ENCODE measurements around the gene SLC17A6.

SLC17A6 gene

DNA sequence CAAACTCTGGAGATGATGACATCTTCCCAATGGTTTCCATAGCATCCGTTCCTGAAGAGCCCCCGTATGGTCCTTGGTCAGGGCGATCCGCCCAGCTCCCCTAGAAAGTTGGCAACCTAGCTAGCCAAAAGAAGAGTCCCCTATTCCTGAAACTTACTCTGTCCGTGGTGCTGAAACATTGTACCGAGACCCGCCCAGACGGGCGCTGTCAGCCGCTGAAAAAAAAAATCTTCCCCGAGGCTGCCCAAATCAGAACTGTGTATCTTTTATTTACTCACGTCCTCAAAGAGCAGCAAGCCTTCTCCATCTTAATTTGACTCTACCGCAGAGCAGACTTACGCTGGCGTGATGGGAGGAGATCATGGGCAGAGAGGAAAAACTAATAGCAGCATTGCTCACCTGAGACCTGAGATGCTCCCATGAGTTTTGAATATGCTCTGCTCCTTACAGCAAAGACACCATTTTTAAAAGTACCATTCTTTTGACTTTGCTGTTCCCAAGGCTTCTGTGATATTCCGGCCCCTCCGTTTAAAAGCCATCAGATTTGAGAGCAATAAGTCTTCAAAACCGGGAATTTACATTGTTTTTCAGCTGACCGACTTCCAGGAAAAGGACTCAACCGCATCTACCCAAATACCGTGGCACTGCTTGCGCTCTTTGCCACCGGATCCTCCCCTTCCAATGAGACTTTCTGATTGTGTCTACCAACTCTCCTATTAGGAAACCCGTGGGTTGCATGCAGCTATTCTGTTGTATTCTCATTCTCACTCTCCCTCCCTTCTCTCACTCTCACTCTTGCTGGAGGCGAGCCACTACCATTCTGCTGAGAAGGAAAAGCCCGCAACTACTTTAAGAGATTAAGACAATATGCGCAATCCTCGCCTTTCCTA is at the start of gene SLC17A6:
Gene SLC17A6 (plus strand): TSS at position 786 of the 890 bp plus-strand sequence. CDS start 153 bp downstream, outside the sequence.
- no peak for DNase-seq
- Histone ChIP-seq H3K9me3 (ENCODE audit: severe bottlenecking) (no peaks in the 10 kb centered on the region), H3K36me3 (no peaks in the 10 kb centered on the region), H3K27me3 (ENCODE audit: insufficient read depth, low read depth, severe bottlenecking) (no peaks in the 10 kb centered on the region), H3K4me3 (ENCODE audit: low read depth, low read length) (no peak within 1 kb of the TSS), H3K27ac (no peak within 1 kb of the TSS)
- TF ChIP-seq CTCF (IDR thresholded peaks at IDR 0.05; ENCODE audit: low read depth, low read length) = no peak

- no peak for TF ChIP-seq CTCF (IDR thresholded peaks at IDR 0.05; ENCODE audit: low read depth, low read length)
- H3K9me3 ChIP-seq (ENCODE audit: severe bottlenecking) = no peaks in the 10 kb centered on the region
- H3K27me3 ChIP-seq (ENCODE audit: insufficient read depth, low read depth, severe bottlenecking) = no peaks in the 10 kb centered on the region
- H3K36me3 ChIP-seq = no peaks in the 10 kb centered on the region
- no peak for DNase-seq
- no peak overlapping the region for H3K4me3 ChIP-seq (ENCODE audit: low read depth, low read length)
- no peak overlapping the region for H3K27ac ChIP-seq
Observed at GRCh38 chr11:22302368-22302767, 35.8 kb upstream of the SLC17A6 start.

DNA sequence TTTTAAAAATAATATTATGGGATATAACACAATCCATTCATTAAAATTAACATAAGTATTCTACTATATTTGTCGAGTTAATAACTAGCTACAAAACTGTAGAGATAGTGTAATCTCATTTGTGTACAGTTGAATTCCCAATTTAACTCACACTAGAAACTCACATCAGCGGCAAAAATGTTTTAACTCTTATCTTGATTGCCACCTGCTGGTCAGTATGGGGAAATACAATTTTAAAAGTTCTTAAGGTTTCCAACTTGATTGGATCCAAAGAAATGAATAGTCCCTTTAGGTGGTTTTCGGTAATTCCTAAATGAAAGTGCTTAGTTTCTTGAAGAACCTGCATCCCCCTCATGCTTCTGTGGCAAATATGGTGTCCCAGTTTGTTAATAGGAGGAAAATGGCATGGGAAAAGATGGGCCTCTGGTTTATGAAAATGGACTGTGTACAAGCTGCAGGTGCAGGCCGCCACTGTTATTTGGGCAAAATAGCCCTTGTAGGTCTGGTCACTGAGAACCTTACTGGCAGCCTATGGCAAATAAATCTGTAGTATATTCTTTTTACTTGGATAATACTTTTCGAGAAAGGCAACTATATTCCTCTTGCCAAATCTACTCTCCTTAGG is 33.7 kb upstream of the SLC17A6 start:
- H3K9me3 ChIP-seq (ENCODE audit: severe bottlenecking) = no peaks in the 10 kb centered on the region
- no peaks in the 10 kb centered on the region for H3K27me3 ChIP-seq (ENCODE audit: insufficient read depth, low read depth, severe bottlenecking)
- DNase-seq = no peak
- H3K27ac ChIP-seq = no peak overlapping the region
- TF ChIP-seq CTCF (IDR thresholded peaks at IDR 0.05; ENCODE audit: low read depth, low read length) = 0 out of 2 replicates have a peak, but pooled peaks have one; percentile 18
- H3K4me3 ChIP-seq (ENCODE audit: low read depth, low read length) = no peak overlapping the region
- H3K36me3 ChIP-seq = no peaks in the 10 kb centered on the region

DNA sequence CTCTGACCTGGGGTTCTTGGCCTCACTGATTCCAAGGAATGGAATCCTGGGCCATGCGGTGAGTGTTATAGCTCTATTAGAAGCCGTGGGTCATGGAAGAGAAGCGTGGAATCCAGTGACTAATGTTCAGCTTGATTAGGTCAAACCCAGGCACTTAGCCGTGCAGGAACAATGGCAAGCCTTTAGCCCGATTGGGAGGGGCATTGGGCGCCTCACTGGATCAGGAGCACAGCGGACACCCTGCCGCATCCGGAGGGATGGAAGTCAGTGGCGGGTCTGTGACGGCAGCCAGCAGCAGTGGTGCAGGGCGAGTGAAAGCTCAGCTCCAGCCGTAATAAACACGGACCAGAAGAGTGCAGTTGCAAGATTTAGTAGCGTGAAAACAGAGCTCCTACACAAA is 20.5 kb upstream of the SLC17A6 start:
- Histone ChIP-seq H3K36me3 (no peaks in the 10 kb centered on the region), H3K4me3 (ENCODE audit: low read depth, low read length) (no peak overlapping the region), H3K27me3 (ENCODE audit: insufficient read depth, low read depth, severe bottlenecking) (no peaks in the 10 kb centered on the region), H3K27ac (no peak overlapping the region), H3K9me3 (ENCODE audit: severe bottlenecking) (no peaks in the 10 kb centered on the region)
- DNase-seq = no peak
- no peak for TF ChIP-seq CTCF (IDR thresholded peaks at IDR 0.05; ENCODE audit: low read depth, low read length)

DNA sequence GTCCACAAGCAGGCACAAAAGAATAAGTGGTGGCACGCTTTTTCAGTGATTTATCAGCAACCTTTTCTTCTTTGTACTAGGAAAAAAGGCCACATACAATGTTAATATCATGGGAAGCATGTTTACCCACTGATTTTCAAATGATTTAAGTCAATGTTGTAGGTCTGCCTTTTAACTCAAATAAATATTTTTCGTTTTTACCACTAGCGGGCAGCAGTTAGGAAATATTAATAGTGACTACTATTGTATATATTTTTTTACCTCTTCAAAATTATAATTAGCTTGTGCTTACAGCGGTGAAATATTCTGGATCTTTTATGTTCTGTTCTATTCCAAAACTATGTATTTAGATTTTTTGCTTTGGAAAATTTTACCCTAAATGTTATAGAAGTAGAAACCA is 6.4 kb upstream of the SLC17A6 start:
- Histone ChIP-seq H3K4me3 (ENCODE audit: low read depth, low read length) (no peak overlapping the region), H3K36me3 (no peaks in the 10 kb centered on the region), H3K27me3 (ENCODE audit: insufficient read depth, low read depth, severe bottlenecking) (no peaks in the 10 kb centered on the region), H3K27ac (no peak overlapping the region), H3K9me3 (ENCODE audit: severe bottlenecking) (no peaks in the 10 kb centered on the region)
- DNase-seq = no peak
- no peak for TF ChIP-seq CTCF (IDR thresholded peaks at IDR 0.05; ENCODE audit: low read depth, low read length)

Measured in WERI-Rb-1 (cell line).